GM15510 (cell line): Measurements from ENCODE around the gene UMODL1.

Experiments used
- POLR2A ChIP-seq: IDR thresholded peaks from 3 replicates; pipeline ENCODE4 v1.6.1; 2011; ENCODE audit warnings: borderline replicate concordance; ENCODE audit not compliant: insufficient read length; ENCODE audit errors: extremely low read depth

The UMODL1 gene

GRCh38 chr21:42062236-42063022 lies 8.7 kb upstream of the UMODL1 start:
- TF ChIP-seq POLR2A: peak; percentile 86

GRCh38 chr21:42063191-42063570 lies 7.9 kb upstream of the UMODL1 start:
- no peak for TF ChIP-seq POLR2A

- peak; percentile 22 for TF ChIP-seq POLR2A
Measured at GRCh38 chr21:42063571-42064521, 7.3 kb upstream of the UMODL1 start.

GRCh38 chr21:42066521-42066920 lies 4.6 kb upstream of the UMODL1 start:
- no peak for TF ChIP-seq POLR2A

- TF ChIP-seq POLR2A: no peak
Measured at GRCh38 chr21:42067531-42068255, 3.4 kb upstream of the UMODL1 start.

GRCh38 chr21:42068256-42068545 lies 2.9 kb upstream of the UMODL1 start:
- TF ChIP-seq POLR2A: no peak

GRCh38 chr21:42068592-42068991 lies 2.5 kb upstream of the UMODL1 start:
- TF ChIP-seq POLR2A: no peak

GRCh38 chr21:42069327-42069726 lies 1.8 kb upstream of the UMODL1 start:
- no peak for TF ChIP-seq POLR2A

GRCh38 chr21:42069843-42070242 lies 1.3 kb upstream of the UMODL1 start:
- no peak for TF ChIP-seq POLR2A

GRCh38 chr21:42073145-42074099 lies 2.3 kb downstream of the UMODL1 start:
- no peak for TF ChIP-seq POLR2A

GRCh38 chr21:42075686-42076471 lies 4.8 kb downstream of the UMODL1 start:
- no peak for TF ChIP-seq POLR2A

GRCh38 chr21:42079008-42079938 lies 8.2 kb downstream of the UMODL1 start:
- TF ChIP-seq POLR2A: no peak

- no peak for TF ChIP-seq POLR2A
Measured at GRCh38 chr21:42079939-42080787, 9.0 kb downstream of the UMODL1 start.
